HG03066 (cell line): ENCODE data around the gene ARHGAP9.
A peak's percentile ranks its signal among the peaks of the same experiment; 100 is the strongest.

Experiments
- ATAC-seq: cut with Tn5 transposase; IDR thresholded peaks from one replicate; pipeline ENCODE4 v1.9.1; 2021; ENCODE audit warnings: low read depth; ENCODE audit not compliant: unreplicated experiment

The ARHGAP9 gene

DNA sequence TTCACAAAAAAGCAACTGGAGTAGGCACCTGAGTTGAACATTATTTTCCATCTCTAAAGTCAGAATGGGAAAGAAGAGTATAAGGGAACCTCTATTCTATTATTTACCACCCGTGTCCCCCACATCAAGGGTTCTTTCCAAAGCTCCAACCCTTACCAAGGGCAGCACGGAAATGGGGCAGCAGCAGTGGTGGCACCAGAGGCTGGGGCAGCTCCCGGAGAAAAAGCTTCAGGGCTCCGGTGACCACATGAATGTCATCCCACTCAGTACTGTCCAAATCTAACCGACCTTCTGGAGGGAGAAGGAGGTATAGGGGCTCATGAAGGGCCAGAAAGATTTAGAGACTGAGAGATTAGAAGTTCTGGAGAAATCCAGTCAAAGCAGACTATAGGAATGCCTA, 5.8 kb downstream of the ARHGAP9 start:
- no peak for ATAC-seq

GRCh38 chr12:57473392-57473791, 6.3 kb downstream of the ARHGAP9 start:
- no peak for ATAC-seq

GRCh38 chr12:57472391-57472790, 7.3 kb downstream of the ARHGAP9 start:
- no peak for ATAC-seq

DNA sequence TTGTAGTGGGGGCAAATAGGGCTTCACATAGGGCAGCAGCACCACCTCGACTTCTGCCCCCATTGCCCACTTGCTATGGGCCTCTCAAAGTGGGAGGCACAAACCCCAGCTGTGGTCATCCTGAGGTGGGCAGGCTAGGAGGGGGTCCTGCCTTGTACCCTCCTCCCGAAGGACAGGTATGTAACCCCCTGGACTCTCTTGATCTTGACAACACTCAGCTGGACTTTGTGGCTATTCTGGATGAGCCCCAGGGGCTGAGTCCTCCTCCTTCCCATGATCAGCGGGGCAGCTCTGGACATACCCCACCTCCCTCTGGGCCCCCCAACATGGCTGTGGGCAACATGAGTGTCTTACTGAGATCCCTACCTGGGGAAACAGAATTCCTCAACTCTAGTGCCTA, 8.0 kb downstream of the ARHGAP9 start:
- ATAC-seq = no peak

GRCh38 chr12:57470970-57471656, 8.6 kb downstream of the ARHGAP9 start:
- ATAC-seq = no peak

- ATAC-seq = no peak
These were observed 9.2 kb downstream of the ARHGAP9 start for GRCh38 chr12:57470286-57470969.

GRCh38 chr12:57469296-57470164, 10.1 kb downstream of the ARHGAP9 start:
- no peak for ATAC-seq

DNA sequence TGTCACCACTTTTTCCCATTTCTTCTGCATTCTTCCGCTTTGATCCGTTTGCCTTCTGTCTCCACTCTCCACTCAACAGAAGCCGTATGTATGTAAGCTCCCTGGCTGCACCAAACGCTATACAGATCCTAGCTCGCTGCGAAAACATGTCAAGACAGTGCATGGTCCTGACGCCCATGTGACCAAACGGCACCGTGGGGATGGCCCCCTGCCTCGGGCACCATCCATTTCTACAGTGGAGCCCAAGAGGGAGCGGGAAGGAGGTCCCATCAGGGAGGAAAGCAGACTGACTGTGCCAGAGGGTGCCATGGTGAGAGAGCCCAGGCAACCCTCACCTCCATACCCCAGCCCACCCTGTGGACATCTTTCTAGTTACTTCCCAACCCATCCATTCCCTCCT, 11.8 kb downstream of the ARHGAP9 start:
- ATAC-seq = no peak

- no peak for ATAC-seq
These were observed 12.3 kb downstream of the ARHGAP9 start for GRCh38 chr12:57467212-57467874.

GRCh38 chr12:57465747-57466505, 13.7 kb downstream of the ARHGAP9 start:
- no peak for ATAC-seq

- ATAC-seq = no peak
These were observed 14.5 kb downstream of the ARHGAP9 start for GRCh38 chr12:57465030-57465746.

- no peak for ATAC-seq
These were observed 15.1 kb downstream of the ARHGAP9 start for GRCh38 chr12:57464569-57464968.

DNA sequence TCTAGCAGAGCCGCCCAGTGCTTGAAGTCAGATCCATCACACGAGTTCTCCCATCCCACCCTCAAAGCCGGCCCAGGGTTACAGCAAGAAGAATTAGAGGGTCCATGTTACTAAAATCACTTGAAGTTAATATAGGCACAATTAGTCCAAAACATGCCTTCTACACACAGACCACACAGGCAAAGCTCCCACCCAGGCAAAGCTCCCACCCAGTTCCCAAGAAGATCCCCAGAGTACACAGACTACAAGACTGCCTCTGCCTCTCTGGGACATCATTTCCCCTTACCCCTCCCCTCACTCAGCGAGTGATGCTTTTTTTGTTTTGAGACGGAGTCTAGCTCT, 16.8 kb downstream of the ARHGAP9 start:
- ATAC-seq = no peak

DNA sequence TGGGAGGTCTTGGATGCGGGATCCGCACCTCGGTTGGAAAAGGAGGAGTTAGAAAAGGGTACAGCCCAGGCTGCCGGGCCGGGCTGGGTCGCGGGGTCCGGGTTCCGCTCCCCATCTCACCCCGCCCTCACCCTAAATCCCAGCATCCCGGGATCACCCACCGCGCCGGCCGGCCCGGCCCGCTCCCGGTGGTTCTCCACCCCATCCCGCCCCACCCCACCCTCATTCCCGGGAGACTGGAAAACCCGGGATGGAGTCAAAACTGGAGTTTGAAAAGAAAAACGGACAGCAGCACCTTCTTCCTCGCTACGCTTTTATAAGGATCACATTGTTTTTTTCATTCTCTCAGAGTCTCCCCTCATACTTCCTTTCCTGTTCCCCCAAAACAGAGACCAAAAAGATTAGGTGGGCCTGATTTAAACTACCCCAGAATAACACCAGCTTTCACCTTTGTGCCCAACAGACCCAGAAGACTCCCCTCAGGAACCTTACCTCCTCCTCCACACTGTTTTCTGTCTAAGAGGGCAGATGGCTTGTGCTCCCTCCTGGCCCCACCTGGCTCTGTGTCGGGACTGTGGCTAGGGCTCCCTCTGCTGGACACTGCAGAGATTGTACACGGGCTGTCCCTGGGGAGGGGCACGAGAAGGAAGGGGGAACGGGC, 17.3 kb downstream of the ARHGAP9 start:
- ATAC-seq = peak; percentile 60

DNA sequence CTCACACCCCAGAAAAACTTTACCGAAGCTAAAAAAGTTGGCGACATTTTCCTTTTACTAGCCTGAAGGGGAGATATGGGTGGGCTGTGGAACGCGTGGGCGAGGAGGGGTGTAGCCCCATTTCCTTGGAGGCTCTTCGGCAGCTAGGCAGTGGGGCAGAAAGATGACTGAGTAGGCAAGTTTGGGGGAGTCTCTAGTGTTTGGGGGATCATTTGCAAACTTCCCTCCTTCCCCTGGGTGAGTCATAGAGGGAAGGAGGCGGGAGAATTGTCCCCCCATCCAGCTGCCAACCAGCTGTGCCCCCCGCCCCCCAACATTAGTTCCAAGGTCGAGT, 17.8 kb downstream of the ARHGAP9 start:
- no peak for ATAC-seq

- no peak for ATAC-seq
These were observed 18.3 kb downstream of the ARHGAP9 start for GRCh38 chr12:57461276-57461916.

- ATAC-seq = no peak
These were observed 18.8 kb downstream of the ARHGAP9 start for GRCh38 chr12:57460841-57461275.

- ATAC-seq = no peak
These were observed 19.2 kb downstream of the ARHGAP9 start for GRCh38 chr12:57460468-57460784.
